HL-60 (cell line): ENCODE data around the gene VWA8.

ENCODE experiments used
- GABPA ChIP-seq: IDR thresholded peaks from 2 replicates; pipeline ENCODE4 v1.6.1; 2012; ENCODE audit warnings: low read depth
- POLR2AphosphoS5 ChIP-seq: IDR thresholded peaks from 2 replicates; pipeline ENCODE4 v1.6.1; 2012; ENCODE audit warnings: low read depth
- REST ChIP-seq: IDR thresholded peaks from 2 replicates; pipeline ENCODE4 v1.6.1; 2012; ENCODE audit warnings: low read depth; ENCODE audit not compliant: insufficient replicate concordance
- SPI1 ChIP-seq: IDR thresholded peaks from 2 replicates; pipeline ENCODE4 v1.6.1; 2012; ENCODE audit warnings: low read depth, mild to moderate bottlenecking, borderline replicate concordance
- TF ChIP-seq, protein P1 (sequence below): IDR thresholded peaks from one replicate; pipeline ENCODE4 v1.5.1; 2011; ENCODE audit warnings: low read length, control low read depth, inconsistent platforms; ENCODE audit not compliant: insufficient read depth

DNA sequence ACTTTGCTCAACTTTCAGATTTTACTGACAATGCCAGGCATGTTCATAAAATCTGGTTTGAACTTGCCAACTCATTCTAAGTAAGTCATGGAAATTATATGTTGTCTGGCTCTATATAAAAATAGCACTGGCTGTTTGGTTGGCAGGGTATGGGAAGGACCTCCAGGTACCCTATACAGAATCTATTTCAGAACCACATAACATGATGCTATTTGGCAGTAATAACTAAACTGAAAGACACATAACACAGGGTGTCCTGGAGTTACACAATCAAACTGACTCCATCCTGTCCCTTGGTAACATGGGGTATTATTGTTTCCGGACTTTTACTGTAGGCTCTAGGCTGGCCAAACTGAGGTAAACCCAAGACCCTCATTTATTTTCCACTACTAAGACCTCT lies 254.8 kb downstream of the VWA8 start:
- TF ChIP-seq, protein P1, sequence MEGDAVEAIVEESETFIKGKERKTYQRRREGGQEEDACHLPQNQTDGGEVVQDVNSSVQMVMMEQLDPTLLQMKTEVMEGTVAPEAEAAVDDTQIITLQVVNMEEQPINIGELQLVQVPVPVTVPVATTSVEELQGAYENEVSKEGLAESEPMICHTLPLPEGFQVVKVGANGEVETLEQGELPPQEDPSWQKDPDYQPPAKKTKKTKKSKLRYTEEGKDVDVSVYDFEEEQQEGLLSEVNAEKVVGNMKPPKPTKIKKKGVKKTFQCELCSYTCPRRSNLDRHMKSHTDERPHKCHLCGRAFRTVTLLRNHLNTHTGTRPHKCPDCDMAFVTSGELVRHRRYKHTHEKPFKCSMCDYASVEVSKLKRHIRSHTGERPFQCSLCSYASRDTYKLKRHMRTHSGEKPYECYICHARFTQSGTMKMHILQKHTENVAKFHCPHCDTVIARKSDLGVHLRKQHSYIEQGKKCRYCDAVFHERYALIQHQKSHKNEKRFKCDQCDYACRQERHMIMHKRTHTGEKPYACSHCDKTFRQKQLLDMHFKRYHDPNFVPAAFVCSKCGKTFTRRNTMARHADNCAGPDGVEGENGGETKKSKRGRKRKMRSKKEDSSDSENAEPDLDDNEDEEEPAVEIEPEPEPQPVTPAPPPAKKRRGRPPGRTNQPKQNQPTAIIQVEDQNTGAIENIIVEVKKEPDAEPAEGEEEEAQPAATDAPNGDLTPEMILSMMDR, result no peak
- TF ChIP-seq REST (no peak), POLR2AphosphoS5 (no peak), GABPA (no peak), SPI1 (no peak)
